ENCODE data around the gene NPR3.

NPR3 gene

DNA sequence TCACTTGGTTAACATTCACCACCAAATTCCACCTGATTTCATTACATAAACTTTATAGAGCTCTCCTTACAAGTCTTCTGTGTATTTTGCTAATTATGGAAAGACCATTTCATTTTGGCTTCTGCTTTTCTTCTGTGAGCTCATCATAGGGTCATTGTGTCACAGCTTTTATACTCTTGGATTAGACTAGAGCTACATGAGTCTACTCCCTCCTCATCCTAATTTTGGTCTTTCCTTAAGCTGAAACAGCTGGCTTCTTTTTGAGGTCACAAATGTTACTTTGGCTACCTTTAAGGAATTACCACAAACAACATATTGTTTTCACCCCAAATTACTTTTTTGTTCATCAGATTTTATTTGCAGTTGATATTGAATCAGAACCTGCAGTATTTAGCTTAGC, 103.0 kb downstream of the NPR3 start:
- no peak for DNase-seq

DNA sequence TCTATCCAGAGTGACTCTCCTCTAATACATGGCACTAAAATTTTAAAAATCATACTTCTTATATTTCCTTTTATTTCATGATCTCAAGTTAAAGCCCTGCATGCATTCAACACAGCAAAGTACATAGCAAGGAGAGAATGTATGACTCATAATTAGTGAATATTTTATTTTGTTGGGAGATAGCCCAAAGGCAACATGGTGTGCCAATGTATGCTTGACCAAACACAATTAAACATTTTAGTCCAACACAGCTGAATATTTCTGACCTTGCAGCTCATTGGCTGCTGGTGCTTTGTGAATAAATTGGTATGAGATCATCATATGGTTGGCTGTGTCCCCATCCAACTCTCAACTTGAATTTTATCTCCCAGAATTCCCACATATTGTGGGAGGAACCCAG, 103.5 kb downstream of the NPR3 start:
- DNase-seq, result no peak

DNA sequence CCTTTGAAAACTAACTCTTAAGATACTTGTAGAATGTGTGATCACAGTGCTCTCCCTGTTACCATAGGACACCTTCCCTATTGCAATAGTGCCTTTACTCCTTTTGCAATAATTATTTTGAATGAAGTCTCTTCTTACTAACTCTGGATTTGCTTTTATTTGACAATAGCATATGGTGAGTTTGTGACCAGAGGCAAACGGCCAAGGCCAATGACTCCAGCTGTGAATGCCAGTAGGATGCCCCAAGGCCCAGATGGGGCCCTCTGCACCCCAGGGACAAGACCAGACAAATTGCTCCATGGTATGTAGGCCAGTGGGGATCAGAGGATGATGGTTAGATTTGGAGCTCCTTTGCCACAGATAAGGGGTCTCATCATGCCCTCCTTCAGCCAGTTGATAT, 116.9 kb downstream of the NPR3 start:
- no peak for DNase-seq

DNA sequence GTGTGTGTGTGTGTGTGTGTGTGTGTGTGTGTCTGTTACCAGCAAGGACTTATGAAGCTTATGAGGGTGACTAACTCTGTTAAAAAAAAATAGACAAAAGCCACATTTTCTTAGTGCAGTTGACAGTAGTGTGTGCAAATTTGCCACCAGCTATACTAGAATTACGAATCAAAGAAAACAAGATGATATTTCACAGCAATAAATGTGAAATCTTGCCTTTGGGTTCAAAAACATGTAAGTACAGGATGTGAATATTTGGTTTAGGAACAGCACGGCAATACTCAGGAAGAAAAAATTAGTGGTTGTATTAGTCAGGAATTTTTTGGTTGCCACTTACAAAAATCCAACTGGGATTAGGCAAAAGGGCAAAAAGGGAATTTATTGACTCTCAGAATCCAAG, 117.4 kb downstream of the NPR3 start:
- DNase-seq, result no peak

DNA sequence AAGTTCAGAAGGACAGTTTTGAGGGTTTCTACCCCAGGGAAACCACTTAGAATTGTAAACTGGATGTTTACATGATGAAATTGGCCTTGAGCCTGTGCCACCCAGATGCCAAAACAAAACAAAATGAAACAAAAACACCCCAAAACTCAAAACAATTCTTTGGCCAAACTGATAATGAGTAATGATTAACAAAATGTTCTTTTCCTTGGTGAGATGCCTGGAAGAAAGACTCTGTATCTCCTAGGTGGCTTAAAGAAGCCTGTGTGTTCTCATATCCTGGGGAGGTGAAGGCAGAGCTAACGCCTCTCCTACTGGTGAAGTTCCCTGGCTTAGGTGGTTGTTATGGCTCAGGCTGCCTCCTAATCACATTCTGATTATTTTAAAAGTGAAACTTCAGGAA, 120.5 kb downstream of the NPR3 start:
- no peak for DNase-seq

DNA sequence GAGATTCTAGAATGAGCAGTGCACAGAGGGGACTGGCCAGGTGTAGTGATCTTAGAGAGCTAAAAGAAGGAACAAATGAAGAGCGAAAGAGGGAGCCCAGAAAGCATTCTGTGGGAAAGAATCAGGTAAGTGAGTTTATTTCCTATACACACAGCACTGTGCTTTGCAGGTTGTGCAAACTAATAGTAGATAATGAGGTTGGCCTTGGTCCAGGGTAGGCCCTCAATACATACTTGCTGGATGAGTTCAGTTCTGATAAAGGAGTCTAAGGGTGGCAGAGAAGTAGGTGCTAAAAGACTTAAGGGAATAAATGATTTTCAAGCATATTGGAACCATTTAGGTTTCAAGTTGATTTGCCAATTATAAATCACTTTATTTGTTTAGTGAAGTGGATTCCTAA, 122.0 kb downstream of the NPR3 start:
- DNase-seq, result no peak

DNA sequence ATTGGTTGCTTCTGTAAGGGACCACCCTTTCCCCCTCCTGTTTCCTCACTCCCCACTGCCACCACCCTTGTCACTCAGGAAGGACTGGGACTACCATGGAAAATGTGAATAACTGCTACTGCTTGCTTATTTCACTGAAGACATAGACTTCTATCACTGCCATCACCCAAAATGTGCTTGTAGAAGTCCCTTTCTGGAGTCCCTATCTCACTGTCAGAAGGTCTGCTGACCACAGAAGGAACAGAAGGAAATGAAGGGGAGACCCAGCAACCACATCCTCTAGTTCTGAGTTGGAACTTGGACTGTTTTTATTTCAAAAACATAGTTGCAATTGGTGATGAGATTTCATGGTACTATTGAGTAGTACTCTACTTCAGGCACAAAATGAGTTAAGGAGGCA, 122.5 kb downstream of the NPR3 start:
- no peak for DNase-seq

DNA sequence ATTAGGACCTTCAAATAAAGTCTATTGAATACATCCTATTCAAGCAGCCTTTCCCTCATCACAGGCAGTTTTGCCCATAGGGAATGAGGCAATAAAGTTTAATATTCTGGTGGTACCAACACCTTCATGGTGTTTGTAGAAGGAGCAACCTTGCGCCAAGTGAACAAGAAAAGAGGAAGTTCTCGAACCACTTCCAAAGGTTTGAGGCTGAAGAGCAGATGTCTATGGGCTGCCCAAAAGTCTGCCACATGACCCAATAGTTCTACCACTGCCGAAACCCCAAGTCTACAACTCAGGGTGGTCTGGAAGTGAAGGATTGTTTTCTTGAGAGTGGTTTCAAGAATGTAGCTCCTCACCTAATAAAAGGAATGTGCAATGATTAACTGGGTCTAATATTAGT, 123.1 kb downstream of the NPR3 start:
- no peak for DNase-seq

DNA sequence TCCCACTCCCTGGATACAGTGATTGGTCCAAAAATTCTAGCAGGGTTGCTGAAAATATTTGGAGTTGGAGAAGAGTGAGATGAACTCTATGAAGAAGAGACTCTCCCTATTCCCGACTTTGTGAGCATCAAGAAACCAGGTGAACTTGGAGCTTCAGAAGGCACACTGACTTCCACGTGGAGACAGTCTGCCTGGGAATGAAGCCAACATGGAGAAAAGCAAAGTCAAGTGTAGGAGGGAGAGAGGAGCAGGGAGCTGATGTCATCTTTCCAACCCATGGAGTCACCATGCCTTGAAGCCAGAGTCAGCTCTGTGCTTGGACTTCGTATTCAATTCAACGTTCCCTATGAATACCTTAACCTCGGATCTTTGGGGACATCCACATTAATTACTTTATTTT, 125.1 kb downstream of the NPR3 start:
- DNase-seq, result no peak

DNA sequence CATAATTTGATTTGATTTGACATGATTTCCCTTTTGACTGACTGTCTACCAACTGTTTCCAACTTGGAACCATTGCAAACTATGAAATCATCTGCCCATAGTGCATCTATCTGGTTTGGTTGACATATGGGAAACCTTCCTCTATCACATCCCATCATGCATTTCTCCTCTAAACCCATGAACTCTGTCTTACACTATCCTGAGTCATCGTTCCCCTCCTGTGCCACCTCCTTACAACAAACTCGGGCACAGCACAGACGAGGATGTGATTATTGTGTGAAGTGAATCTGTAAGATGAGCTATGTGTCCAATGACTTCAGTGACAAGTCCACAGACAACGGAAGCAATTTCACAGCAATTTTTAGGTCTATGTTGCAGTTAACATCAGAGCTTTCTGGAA, 126.1 kb downstream of the NPR3 start:
- DNase-seq, result no peak

DNA sequence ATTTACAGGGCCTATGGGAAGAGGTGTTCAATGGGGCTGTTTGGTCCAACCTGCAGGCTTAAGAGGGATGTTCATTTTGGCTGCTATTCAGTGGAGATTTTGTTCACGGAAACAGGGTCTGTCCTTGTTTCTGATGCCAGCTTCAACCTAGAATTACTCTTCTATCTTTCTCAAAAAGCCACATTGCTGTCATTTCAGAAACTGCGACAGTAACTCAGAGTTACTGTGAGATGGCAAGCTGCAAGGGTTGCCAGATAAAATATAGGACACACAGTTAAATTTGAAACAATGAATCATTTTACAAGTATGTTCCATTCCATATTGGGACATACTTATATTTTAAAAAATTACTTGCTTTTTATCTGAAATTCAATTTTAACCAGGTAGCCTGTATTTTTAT, 128.0 kb downstream of the NPR3 start:
- DNase-seq, result no peak

DNA sequence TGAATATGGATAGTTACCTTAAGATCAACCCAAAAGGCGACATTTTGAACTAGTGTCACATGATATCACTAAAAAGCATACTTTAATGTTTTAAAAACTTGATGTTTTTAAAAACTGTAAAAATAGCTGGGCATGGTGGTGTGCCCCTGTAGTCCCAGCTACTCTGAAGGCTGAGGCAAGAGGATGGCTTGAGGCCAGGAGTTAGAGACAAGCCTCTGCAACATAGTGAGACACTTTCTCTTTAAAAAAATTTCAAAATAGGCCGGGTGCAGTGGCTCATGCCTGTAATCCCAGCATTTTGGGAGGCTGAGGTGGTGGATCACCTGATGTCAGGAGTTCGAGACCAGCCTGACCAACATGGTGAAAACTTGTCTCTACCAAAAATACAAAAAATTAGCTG, 129.5 kb downstream of the NPR3 start:
- DNase-seq, result no peak
